Measurements from ENCODE around the gene RABGAP1L.
"Not testable (repeated sequence)": the region's sequence is repeated elsewhere in the genome, so short reads cannot be mapped to it uniquely, and the experiment has no call there.

Gene RABGAP1L

GRCh38 chr1:174690266-174690665, 530.9 kb downstream of the RABGAP1L start:
- H3K27me3 ChIP-seq (ENCODE audit: low read length), result no peaks in the 10 kb centered on the region
- H3K36me3 ChIP-seq (ENCODE audit: low read length), result no peaks in the 10 kb centered on the region; the same call in 1 of the 2 replicates

DNA sequence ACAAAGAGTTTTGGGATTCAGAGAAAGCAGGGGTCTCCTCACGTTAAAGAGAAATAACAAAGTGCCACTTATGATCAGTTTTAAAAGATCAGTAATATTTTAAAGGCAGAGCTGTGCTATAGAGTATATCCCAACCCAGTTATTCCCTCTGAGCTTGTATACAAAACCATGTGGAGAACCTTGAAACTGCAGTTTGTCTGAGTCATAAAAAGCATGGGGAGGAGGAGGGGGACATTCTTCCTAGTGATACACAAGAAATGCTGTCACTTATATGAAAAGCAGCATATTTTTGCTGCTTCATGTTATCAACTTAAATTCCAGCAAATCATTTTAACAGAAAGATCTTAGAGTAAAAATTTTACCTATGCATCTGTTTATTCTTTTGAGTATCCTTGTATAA, 533.0 kb downstream of the RABGAP1L start:
- no peaks in the 10 kb centered on the region; the same call in 1 of the 2 replicates for H3K36me3 ChIP-seq (ENCODE audit: low read length)
- no peak overlapping the region for H3K4me2 ChIP-seq (ENCODE audit: low read depth, low read length, poor library complexity, severe bottlenecking)
- H3K9me2 ChIP-seq (replicated peaks; ENCODE audit: insufficient read depth, low read length), result no peaks in the 10 kb centered on the region
- H3K9ac ChIP-seq (ENCODE audit: low read length), result no peak overlapping the region
- no peaks in the 10 kb centered on the region for H3K27me3 ChIP-seq (ENCODE audit: low read length)
- H3K79me2 ChIP-seq (ENCODE audit: insufficient read depth, low read length), result no peaks in the 10 kb centered on the region
- no peaks in the 10 kb centered on the region for H3K9me3 ChIP-seq (ENCODE audit: insufficient read depth, low read length)
- no peak overlapping the region for H2AFZ ChIP-seq (ENCODE audit: low read depth, low read length, severe bottlenecking)
- H3F3A ChIP-seq (ENCODE audit: insufficient read depth), result no peaks in the 10 kb centered on the region
- H3K27ac ChIP-seq (ENCODE audit: low read depth, low read length), result no peak overlapping the region
- no peak overlapping the region for H3K4me3 ChIP-seq (ENCODE audit: insufficient read depth, low read length, poor library complexity, severe bottlenecking)
- no peaks in the 10 kb centered on the region for H4K20me1 ChIP-seq (ENCODE audit: low read depth, low read length)
- TF ChIP-seq EZH2phosphoT487 (conservative IDR thresholded peaks at IDR 0.05; ENCODE audit: low read length) (no peak), CTCF (IDR thresholded peaks at IDR 0.05; ENCODE audit: insufficient read depth, low read length, poor library complexity, severe bottlenecking) (no peak)

More at GRCh38 chr1:174690266-174690665, 530.9 kb downstream of the RABGAP1L start:
- no peaks in the 10 kb centered on the region for H3K9me3 ChIP-seq (ENCODE audit: insufficient read depth, low read length)
- no peak overlapping the region for H3K4me3 ChIP-seq (ENCODE audit: insufficient read depth, low read length, poor library complexity, severe bottlenecking)
- H4K20me1 ChIP-seq (ENCODE audit: low read depth, low read length), result no peaks in the 10 kb centered on the region
- TF ChIP-seq EZH2phosphoT487 (conservative IDR thresholded peaks at IDR 0.05; ENCODE audit: low read length), result no peak
- no peak for TF ChIP-seq CTCF (IDR thresholded peaks at IDR 0.05; ENCODE audit: insufficient read depth, low read length, poor library complexity, severe bottlenecking)
- H3F3A ChIP-seq (ENCODE audit: insufficient read depth), result no peaks in the 10 kb centered on the region
- no peak overlapping the region for H3K9ac ChIP-seq (ENCODE audit: low read length)
- no peak overlapping the region for H3K4me2 ChIP-seq (ENCODE audit: low read depth, low read length, poor library complexity, severe bottlenecking)
- H3K79me2 ChIP-seq (ENCODE audit: insufficient read depth, low read length), result no peaks in the 10 kb centered on the region
- H3K27ac ChIP-seq (ENCODE audit: low read depth, low read length), result no peak overlapping the region
- H2AFZ ChIP-seq (ENCODE audit: low read depth, low read length, severe bottlenecking), result no peak overlapping the region
- H3K9me2 ChIP-seq (replicated peaks; ENCODE audit: insufficient read depth, low read length), result no peaks in the 10 kb centered on the region

GRCh38 chr1:174693085-174693484, 533.8 kb downstream of the RABGAP1L start:
- Histone ChIP-seq H3K4me2 (ENCODE audit: low read depth, low read length, poor library complexity, severe bottlenecking) (no peak overlapping the region), H3K27me3 (ENCODE audit: low read length) (no peaks in the 10 kb centered on the region), H3K36me3 (ENCODE audit: low read length) (no peaks in the 10 kb centered on the region; the same call in 1 of the 2 replicates), H2AFZ (ENCODE audit: low read depth, low read length, severe bottlenecking) (no peak overlapping the region), H3K27ac (ENCODE audit: low read depth, low read length) (no peak overlapping the region), H4K20me1 (ENCODE audit: low read depth, low read length) (no peaks in the 10 kb centered on the region), H3K79me2 (ENCODE audit: insufficient read depth, low read length) (no peaks in the 10 kb centered on the region), H3K9ac (ENCODE audit: low read length) (no peak overlapping the region), H3F3A (ENCODE audit: insufficient read depth) (no peaks in the 10 kb centered on the region), H3K9me3 (ENCODE audit: insufficient read depth, low read length) (no peaks in the 10 kb centered on the region), H3K9me2 (replicated peaks; ENCODE audit: insufficient read depth, low read length) (no peaks in the 10 kb centered on the region), H3K4me3 (ENCODE audit: insufficient read depth, low read length, poor library complexity, severe bottlenecking) (no peak overlapping the region)
- TF ChIP-seq CTCF (IDR thresholded peaks at IDR 0.05; ENCODE audit: insufficient read depth, low read length, poor library complexity, severe bottlenecking) (no peak), EZH2phosphoT487 (conservative IDR thresholded peaks at IDR 0.05; ENCODE audit: low read length) (no peak)

DNA sequence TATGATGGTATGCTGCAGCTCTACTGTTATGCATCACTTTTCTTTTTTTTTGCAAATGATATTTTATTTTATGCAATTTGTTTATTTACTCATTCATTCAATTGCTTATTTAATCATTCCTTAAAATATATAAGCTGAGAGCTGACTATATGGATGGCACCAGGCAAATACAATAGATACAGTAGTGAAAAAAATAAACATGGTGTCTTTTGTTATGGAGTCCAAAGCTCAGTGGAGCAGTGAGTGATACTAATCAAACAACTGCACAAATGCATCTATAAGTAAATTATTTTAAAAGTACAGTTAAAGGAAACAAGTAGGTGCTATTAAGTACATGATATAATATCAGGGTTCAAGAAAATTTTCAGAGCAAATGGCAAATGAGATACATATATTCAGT, 534.2 kb downstream of the RABGAP1L start:
- H3K9me2 ChIP-seq (replicated peaks; ENCODE audit: insufficient read depth, low read length); H3K27me3 ChIP-seq (ENCODE audit: low read length); H2AFZ ChIP-seq (ENCODE audit: low read depth, low read length, severe bottlenecking); H3K27ac ChIP-seq (ENCODE audit: low read depth, low read length); H3K36me3 ChIP-seq (ENCODE audit: low read length); H3F3A ChIP-seq (ENCODE audit: insufficient read depth); H3K79me2 ChIP-seq (ENCODE audit: insufficient read depth, low read length); H4K20me1 ChIP-seq (ENCODE audit: low read depth, low read length); H3K4me3 ChIP-seq (ENCODE audit: insufficient read depth, low read length, poor library complexity, severe bottlenecking); H3K9ac ChIP-seq (ENCODE audit: low read length); H3K4me2 ChIP-seq (ENCODE audit: low read depth, low read length, poor library complexity, severe bottlenecking); H3K9me3 ChIP-seq (ENCODE audit: insufficient read depth, low read length): not testable (repeated sequence)
